GM12864 (cell line): ENCODE data around the gene EWSR1.

Source experiments
- DNase-seq: peaks from one replicate; pipeline ENCODE4 v3.0.0-alpha.2; 2011; ENCODE audit warnings: low read depth
- H3K4me3 ChIP-seq: 2 replicates; pipeline ENCODE4 v1.5.1; 2011; ENCODE audit warnings: mild to moderate bottlenecking, low read depth, low read length, control low read depth
- TF ChIP-seq, protein P1 (sequence below): IDR thresholded peaks from 2 replicates; pipeline ENCODE4 v1.5.1; 2011; ENCODE audit warnings: low read depth, mild to moderate bottlenecking, moderate library complexity, low read length, control low read depth, inconsistent platforms; ENCODE audit errors: missing control alignments

EWSR1 gene

DNA sequence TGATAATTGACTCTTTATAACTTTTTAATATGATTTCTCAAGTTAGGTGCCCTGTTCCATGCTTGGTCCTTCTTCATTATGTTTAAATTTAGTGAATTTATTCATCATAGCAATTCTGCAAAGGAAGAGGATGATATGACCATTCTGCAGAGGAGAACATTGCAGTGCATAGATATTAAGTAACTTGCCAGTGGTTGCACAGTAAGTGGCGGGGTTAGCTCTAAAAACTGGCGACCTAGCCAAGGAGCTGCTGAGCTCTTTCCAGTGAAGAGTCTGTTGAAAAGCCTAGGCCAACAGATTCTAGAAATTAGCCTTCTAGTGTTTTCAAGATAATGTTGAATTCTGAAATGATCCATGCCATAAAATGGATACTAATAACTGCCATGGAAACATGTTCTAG is 4.6 kb downstream of the EWSR1 start:
- H3K4me3 ChIP-seq = no peak overlapping the region
- no peak for DNase-seq
- TF ChIP-seq, protein P1, sequence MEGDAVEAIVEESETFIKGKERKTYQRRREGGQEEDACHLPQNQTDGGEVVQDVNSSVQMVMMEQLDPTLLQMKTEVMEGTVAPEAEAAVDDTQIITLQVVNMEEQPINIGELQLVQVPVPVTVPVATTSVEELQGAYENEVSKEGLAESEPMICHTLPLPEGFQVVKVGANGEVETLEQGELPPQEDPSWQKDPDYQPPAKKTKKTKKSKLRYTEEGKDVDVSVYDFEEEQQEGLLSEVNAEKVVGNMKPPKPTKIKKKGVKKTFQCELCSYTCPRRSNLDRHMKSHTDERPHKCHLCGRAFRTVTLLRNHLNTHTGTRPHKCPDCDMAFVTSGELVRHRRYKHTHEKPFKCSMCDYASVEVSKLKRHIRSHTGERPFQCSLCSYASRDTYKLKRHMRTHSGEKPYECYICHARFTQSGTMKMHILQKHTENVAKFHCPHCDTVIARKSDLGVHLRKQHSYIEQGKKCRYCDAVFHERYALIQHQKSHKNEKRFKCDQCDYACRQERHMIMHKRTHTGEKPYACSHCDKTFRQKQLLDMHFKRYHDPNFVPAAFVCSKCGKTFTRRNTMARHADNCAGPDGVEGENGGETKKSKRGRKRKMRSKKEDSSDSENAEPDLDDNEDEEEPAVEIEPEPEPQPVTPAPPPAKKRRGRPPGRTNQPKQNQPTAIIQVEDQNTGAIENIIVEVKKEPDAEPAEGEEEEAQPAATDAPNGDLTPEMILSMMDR = no peak

DNA sequence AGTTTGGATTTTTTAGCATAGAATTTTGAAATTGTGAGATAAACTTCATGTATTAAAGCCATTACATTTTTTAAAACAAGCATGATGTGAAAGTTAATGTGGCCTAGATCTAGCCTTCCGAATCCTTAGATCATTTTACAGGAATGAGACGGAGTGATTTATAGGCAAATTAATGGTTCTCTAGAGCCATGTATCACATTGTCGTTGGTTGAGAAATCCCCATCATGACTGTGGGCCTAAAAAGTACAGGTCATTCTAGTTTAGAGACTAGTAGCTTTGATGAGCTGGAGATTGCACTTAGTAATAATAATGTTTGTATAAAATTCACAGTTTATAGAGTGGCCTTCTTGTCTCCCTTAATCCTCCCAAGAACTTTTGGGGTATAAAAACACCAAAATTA is 7.1 kb downstream of the EWSR1 start:
- H3K4me3 ChIP-seq = no peak overlapping the region
- no peak for DNase-seq
- TF ChIP-seq, protein P1 = no peak

DNA sequence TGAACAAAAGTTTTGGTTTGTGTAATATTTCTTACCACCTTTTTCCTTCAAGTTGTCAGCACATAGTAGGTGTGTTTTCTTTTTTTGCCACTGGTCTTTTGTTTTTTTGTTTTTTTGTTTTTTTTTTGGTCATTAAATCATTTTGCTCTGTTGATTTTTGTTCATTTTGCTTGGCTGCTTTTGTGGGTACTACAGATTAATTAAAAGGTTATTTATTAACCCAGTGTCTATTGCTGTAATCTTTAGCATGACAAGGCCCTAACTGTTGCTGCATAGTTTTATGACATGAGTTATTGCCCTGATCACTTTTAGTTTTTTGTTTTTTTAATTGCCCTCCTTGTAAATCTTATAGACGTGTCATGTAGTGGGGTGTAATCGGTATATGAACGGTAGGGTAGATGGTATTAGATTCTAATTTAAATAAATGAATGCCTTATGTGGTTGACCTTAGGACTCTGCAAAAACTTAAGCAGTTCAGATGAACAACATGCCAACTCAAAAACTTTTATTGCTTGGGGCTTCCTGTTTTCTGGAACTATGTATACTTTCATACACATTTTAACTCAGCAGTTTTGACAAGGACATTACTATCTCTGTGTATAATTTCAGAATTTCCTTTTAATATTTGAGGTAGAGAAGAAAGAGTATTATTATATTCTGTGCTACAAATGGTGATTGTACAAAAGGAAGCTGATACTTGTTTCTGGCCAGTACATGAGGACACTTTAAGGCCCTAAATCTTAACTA is 7.9 kb downstream of the EWSR1 start:
- no peak for DNase-seq

DNA sequence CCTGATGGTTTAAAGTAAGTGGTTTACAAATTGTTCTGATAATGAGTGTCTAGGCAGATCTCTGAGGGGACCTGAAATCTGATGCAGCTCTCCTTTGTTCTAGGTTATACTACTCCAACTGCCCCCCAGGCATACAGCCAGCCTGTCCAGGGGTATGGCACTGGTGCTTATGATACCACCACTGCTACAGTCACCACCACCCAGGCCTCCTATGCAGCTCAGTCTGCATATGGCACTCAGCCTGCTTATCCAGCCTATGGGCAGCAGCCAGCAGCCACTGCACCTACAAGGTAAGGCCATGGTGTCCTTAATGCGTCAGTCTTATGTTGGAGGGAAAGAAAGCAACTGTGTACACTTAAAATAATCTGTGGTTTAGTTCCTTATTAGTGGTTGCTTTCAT is 9.9 kb downstream of the EWSR1 start:
- no peak overlapping the region for H3K4me3 ChIP-seq
- TF ChIP-seq, protein P1 = no peak
- DNase-seq = no peak

More for the DNA sequence above, 7.9 kb downstream of the EWSR1 start:
- no peak overlapping the region for H3K4me3 ChIP-seq
- TF ChIP-seq, protein P1 = no peak

DNA sequence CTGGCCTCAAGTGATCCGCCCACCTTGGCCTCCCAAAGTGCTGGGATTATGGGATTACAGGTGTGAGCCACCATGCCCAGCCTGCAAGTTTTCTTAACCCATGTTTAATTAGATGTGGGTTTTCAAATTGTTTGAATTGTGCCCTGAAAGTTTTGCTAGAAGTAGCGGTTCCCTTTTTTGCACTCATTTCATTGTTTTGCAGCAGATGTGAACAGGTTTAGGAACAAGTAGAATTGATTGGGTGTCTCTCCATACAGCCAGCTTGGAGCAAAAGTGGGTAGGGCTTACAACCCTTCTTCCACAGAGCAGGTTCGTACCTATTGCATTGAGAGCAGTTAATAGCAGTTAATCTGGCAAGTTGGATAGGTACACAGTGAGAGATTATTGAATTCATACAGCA is 16.1 kb downstream of the EWSR1 start:
- TF ChIP-seq, protein P1 = no peak
- no peak for DNase-seq
- H3K4me3 ChIP-seq = no peak overlapping the region

DNA sequence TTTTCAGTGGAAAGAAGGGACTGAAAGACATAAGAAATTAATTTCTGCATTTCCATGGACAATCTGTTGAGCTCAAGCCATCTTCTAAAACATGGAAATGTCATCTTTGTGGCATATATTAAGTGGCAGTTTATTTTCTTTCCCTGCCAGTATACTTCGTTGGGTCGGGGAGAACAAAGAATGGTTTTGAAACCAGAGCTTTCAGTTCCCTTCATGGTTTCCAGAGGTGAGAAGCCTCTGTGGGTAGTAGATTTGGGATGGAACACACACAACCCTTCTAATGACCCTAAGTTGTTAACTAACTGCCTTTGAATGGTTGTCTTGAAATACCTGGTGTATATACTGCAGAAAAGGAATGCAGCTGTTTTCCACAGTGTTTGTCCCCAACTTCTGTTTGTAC is 20.8 kb downstream of the EWSR1 start:
- DNase-seq = no peak
- H3K4me3 ChIP-seq = no peak overlapping the region
- TF ChIP-seq, protein P1 = no peak

DNA sequence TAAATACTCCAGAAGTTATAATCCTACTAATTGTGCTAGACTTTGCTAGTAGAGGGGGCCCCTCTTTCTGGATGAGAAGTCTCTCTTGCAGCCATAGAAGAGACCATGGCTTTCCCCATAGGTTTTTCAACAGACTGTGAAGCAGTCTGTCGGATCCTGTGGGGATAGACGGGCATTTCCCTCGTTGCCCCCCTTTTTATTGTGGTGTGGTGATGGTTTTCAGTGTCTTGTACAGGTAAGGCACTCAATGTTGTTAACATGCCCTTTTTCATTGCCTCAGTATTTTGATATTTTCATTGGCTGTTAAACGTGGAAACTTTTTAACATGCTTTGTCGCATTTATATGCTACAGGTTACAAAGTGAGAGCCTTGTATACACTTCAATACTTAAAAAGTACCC is 22.0 kb downstream of the EWSR1 start:
- TF ChIP-seq, protein P1 = no peak
- DNase-seq = no peak
- H3K4me3 ChIP-seq = no peak overlapping the region
